Stimulated activated CD8-positive, alpha-beta memory T cell treated with anti-CD3 and anti-CD28 coated beads, Interleukin-7, amount 100 ng/mL, for 48 hours (primary cell): ENCODE data around the gene MIEN1.
A peak's percentile ranks its signal among the peaks of the same experiment; 100 is the strongest.
"Not testable (repeated sequence)": the region's sequence is repeated elsewhere in the genome, so short reads cannot be mapped to it uniquely, and the experiment has no call there.

ENCODE experiments used
- DNase-seq, 2 donors: peaks; one replicate each; pipeline ENCODE4 v3.0.0-alpha.2; 2020; ENCODE audit warnings: low read depth in 1 of 2; ENCODE audit errors: extremely low read depth in 1 of 2

MIEN1 gene

GRCh38 chr17:39701012-39701783, 29.1 kb downstream of the MIEN1 start:
- DNase-seq: no peak

GRCh38 chr17:39700148-39700987, 30.0 kb downstream of the MIEN1 start:
- DNase-seq: no peak

GRCh38 chr17:39699818-39700147, 30.5 kb downstream of the MIEN1 start, which contains the start of gene ERBB2:
TSS of gene ERBB2 (plus strand) at chr17:39700064. CDS start at chr17:39700239, 175 bp downstream.
- DNase-seq: no peak

- DNase-seq: not testable (repeated sequence)
Observed at GRCh38 chr17:39699157-39699817, 31.0 kb downstream of the MIEN1 start.

GRCh38 chr17:39697961-39698360, 32.4 kb downstream of the MIEN1 start:
- DNase-seq: no peak

GRCh38 chr17:39696731-39697130, 33.6 kb downstream of the MIEN1 start:
- DNase-seq: no peak

GRCh38 chr17:39695089-39695474, 35.2 kb downstream of the MIEN1 start:
- no peak for DNase-seq

- DNase-seq: no peak
Observed at GRCh38 chr17:39694593-39694992, 35.7 kb downstream of the MIEN1 start.

- no peak for DNase-seq
Observed at GRCh38 chr17:39688945-39689344, 41.4 kb downstream of the MIEN1 start.

- no peak for DNase-seq
Observed at GRCh38 chr17:39688475-39688835, 41.9 kb downstream of the MIEN1 start.

GRCh38 chr17:39687546-39688474, 42.5 kb downstream of the MIEN1 start, which contains the start of gene PGAP3:
TSS of gene PGAP3 (minus strand) at chr17:39688057. CDS start at chr17:39688014, 43 bp downstream.
- DNase-seq: peak; percentile 80 to 91

GRCh38 chr17:39687101-39687545, 43.2 kb downstream of the MIEN1 start:
- no peak for DNase-seq

- DNase-seq: no peak
Observed at GRCh38 chr17:39684369-39685192, 45.8 kb downstream of the MIEN1 start.

GRCh38 chr17:39683295-39683939, 46.9 kb downstream of the MIEN1 start:
- no peak for DNase-seq

GRCh38 chr17:39679521-39680192, 50.7 kb downstream of the MIEN1 start:
- no peak for DNase-seq
